Endothelial cell of umbilical vein (primary cell): Measurements from ENCODE around the gene ITPR1. TPM values are rescaled to one million over a fixed set of nuclear protein-coding genes. Genes with fewer than 3 reads are reported as not detected.

Experiments used
- BruUV-seq: library from RNA; stranded (reverse); fragments of 400-500 nt; replicated peaks from 2 replicates; lab custom pipeline; 2021; lab: Mats Ljungman, UMichigan
- CTCF ChIA-PET: fragments of 300-600, 350-600 bp; sonication (Branson Sonifier 250); formaldehyde crosslinking; loops from one replicate; lab custom pipeline; 2021; ENCODE audit warnings: antibody characterized with exemption, inconsistent platforms; lab: Charles Lee
- POLR2A ChIA-PET: fragments of 300-600, 350-600 bp; sonication (Branson Sonifier 250); formaldehyde crosslinking; loops from one replicate; lab custom pipeline; 2021; ENCODE audit warnings: antibody characterized with exemption, inconsistent platforms; lab: Charles Lee
- DNase-seq: peaks from one replicate; pipeline ENCODE4 v3.0.0-alpha.2; 2011; ENCODE audit warnings: low read depth, low spot score
- FAIRE-seq: peaks from 2 replicates; lab custom pipeline; 2011; peaks lifted over from hg19 to GRCh38; lab: Jason Lieb, UNC
- H2AFZ ChIP-seq: 2 replicates; pipeline ENCODE4 v1.6.0; 2012; ENCODE audit warnings: low read depth, low read length, control low read depth, inconsistent platforms
- H3K27ac ChIP-seq: 2 replicates; pipeline ENCODE4 v1.5.1; 2011; ENCODE audit warnings: low read depth, mild to moderate bottlenecking, control low read depth, low read length, moderate library complexity; ENCODE audit not compliant: insufficient read depth
- H3K27me3 ChIP-seq, 2 experiments: 2 replicates each; pipeline versions ENCODE4 v1.6.0 to v1.6.1; 2011; ENCODE audit warnings: low read length in 2 of 2, mixed read lengths in 1 of 2; ENCODE audit not compliant: control insufficient read depth in 2 of 2, insufficient read depth in 2 of 2
- H3K36me3 ChIP-seq, 2 experiments: 2 replicates in 1 of 2; 3 replicates in 1 of 2; pipeline ENCODE4 v1.5.1; 2011; ENCODE audit warnings: low read length in 2 of 2, mild to moderate bottlenecking in 1 of 2, moderate library complexity in 1 of 2; ENCODE audit not compliant: control insufficient read depth in 2 of 2, insufficient read depth in 2 of 2; ENCODE audit errors: extremely low read depth in 1 of 2
- H3K4me1 ChIP-seq: 3 replicates; pipeline ENCODE4 v1.5.1; 2011; ENCODE audit warnings: mild to moderate bottlenecking, low read length; ENCODE audit not compliant: control insufficient read depth, insufficient read depth; ENCODE audit errors: extremely low read depth
- H3K4me2 ChIP-seq: 2 replicates; pipeline ENCODE4 v1.6.1; 2011; ENCODE audit warnings: low read length, control low read depth, mixed read lengths; ENCODE audit not compliant: insufficient read depth
- H3K4me3 ChIP-seq, 3 experiments: fragments of 200-600 bp in 1 of 3; sonication (generic), shearing (Covaris generic) in 1 of 3; replicated peaks in 1 of 3; 2 replicates each; pipeline ENCODE4 v1.5.1; 2011 to 2016; ENCODE audit warnings: control low read depth in 3 of 3, low read length in 3 of 3, mild to moderate bottlenecking in 2 of 3, inconsistent platforms in 1 of 3, low read depth in 1 of 3, moderate library complexity in 1 of 3; ENCODE audit not compliant: insufficient read depth in 1 of 3
- H3K79me2 ChIP-seq: 2 replicates; pipeline ENCODE4 v1.6.0; 2012; ENCODE audit warnings: low read length, inconsistent platforms; ENCODE audit not compliant: control insufficient read depth, insufficient read depth
- H3K9ac ChIP-seq: replicated peaks from 2 replicates; pipeline ENCODE3; 2011; ENCODE audit warnings: low read length, control low read depth; ENCODE audit not compliant: insufficient read depth; ENCODE audit errors: extremely low read depth
- H3K9me1 ChIP-seq: replicated peaks from 3 replicates; pipeline ENCODE4 v1.6.0; 2011; ENCODE audit warnings: mild to moderate bottlenecking, low read length; ENCODE audit not compliant: control insufficient read depth, insufficient read depth; ENCODE audit errors: extremely low read depth
- H3K9me3 ChIP-seq: replicated peaks from 2 replicates; pipeline ENCODE4 v1.5.1; 2012; ENCODE audit warnings: low read length, inconsistent platforms; ENCODE audit not compliant: control insufficient read depth, insufficient read depth
- H4K20me1 ChIP-seq: replicated peaks from 2 replicates; pipeline ENCODE3; 2011; ENCODE audit warnings: mild to moderate bottlenecking, low read length; ENCODE audit not compliant: control insufficient read depth, insufficient read depth; ENCODE audit errors: extremely low read depth
- CTCF ChIP-seq, 2 donors: IDR thresholded peaks; 1 replicate in 1 of 2; 2 replicates in 1 of 2; pipeline ENCODE4 v1.5.1; 2011; ENCODE audit warnings: low read length in 2 of 2, mild to moderate bottlenecking in 2 of 2, moderate library complexity in 2 of 2, control low read depth in 1 of 2, inconsistent platforms in 1 of 2, low read depth in 1 of 2; ENCODE audit not compliant: insufficient read depth in 1 of 2; ENCODE audit errors: extremely low read depth in 1 of 2
- EZH2 ChIP-seq: IDR thresholded peaks from 2 replicates; pipeline ENCODE4 v1.6.1; 2012; ENCODE audit warnings: borderline replicate concordance, low read depth, mild to moderate bottlenecking, moderate library complexity, low read length, inconsistent platforms; ENCODE audit not compliant: severe bottlenecking
- FOS ChIP-seq: IDR thresholded peaks from 2 replicates; pipeline ENCODE4 v1.6.1; 2011; ENCODE audit warnings: mild to moderate bottlenecking, low read length, moderate library complexity, borderline replicate concordance; ENCODE audit not compliant: insufficient read depth
- GATA2 ChIP-seq: IDR thresholded peaks from 2 replicates; pipeline ENCODE4 v1.7.0; 2011; ENCODE audit warnings: low read depth, mild to moderate bottlenecking, moderate library complexity, mixed read lengths, low read length; ENCODE audit not compliant: insufficient read length, insufficient read depth
- JUN ChIP-seq: IDR thresholded peaks from 2 replicates; pipeline ENCODE4 v1.6.1; 2011; ENCODE audit warnings: borderline replicate concordance, low read depth; ENCODE audit not compliant: insufficient read length, insufficient read depth
- MAX ChIP-seq: IDR thresholded peaks from 2 replicates; pipeline ENCODE4 v1.6.1; 2011; ENCODE audit not compliant: insufficient read depth, insufficient read length
- MYC ChIP-seq: IDR thresholded peaks from one replicate; pipeline ENCODE4 v1.6.1; 2011; ENCODE audit warnings: mild to moderate bottlenecking, low read depth, low read length
- POLR2A ChIP-seq: IDR thresholded peaks from 2 replicates; pipeline ENCODE4 v1.6.1; 2012; ENCODE audit warnings: low read depth, mild to moderate bottlenecking, control low read depth, low read length
- POLR2AphosphoS5 ChIP-seq: IDR thresholded peaks from 2 replicates; pipeline ENCODE4 v1.6.1; 2012; ENCODE audit warnings: low read depth, mild to moderate bottlenecking, control low read depth, low read length, moderate library complexity; ENCODE audit not compliant: insufficient read depth
- dilution Hi-C: fragments of 300-500 bp; cut with MboI; formaldehyde crosslinking; loops from one replicate; pipeline ENCODE4 v1.15.0; 2019; ENCODE audit warnings: low sequenced_read_pairs; ENCODE audit not compliant: extremely low pct_ligation_motif_present
- intact Hi-C: fragments of 100-400 bp; cut with micrococcal nuclease; formaldehyde crosslinking; loops from one replicate; pipeline ENCODE4 v1.10.0; 2022
- polyA plus RNA-seq, 4 experiments: library from polyadenylated mRNA; depleted of rRNA in 3 of 4; stranded (reverse) in 3 of 4; unstranded in 1 of 4; fragments of >200 nt; gene quantifications; 2 replicates each; pipeline versions ENCODE4 v1.2.1 to v1.2.3, GENCODE V29; 2011 to 2012; ENCODE audit warnings: missing spikeins in 1 of 4
- total RNA-seq: library from RNA; stranded (reverse); gene quantifications from 2 replicates; pipeline ENCODE4 v1.2.3, GENCODE V29; 2021

The ITPR1 gene
- total and polyA plus RNA-seq, 2 donors (not counting 3 experiments of a cell fraction or from before 2014, with no cell fraction given), result 5.1 to 16.1 TPM

- DNase-seq, result no peak
- dilution Hi-C loops (no loop called here), intact Hi-C loops (no loop called here)
- CTCF ChIA-PET, result no interaction called here
- Histone ChIP-seq H3K27ac (no peak overlapping the region), H3K27me3 (no peaks in the 10 kb centered on the region), H3K9me1 (no peaks in the 10 kb centered on the region), H3K4me3 (no peak overlapping the region), H3K9ac (no peak overlapping the region), H3K4me2 (no peak overlapping the region), H3K36me3 (no peaks in the 10 kb centered on the region), H3K79me2 (no peaks in the 10 kb centered on the region), H4K20me1 (no peaks in the 10 kb centered on the region), H3K4me1 (peaks cover 18% of the 10 kb centered on the region), H2AFZ (no peak overlapping the region), H3K9me3 (no peaks in the 10 kb centered on the region)
- POLR2A ChIA-PET, result no interaction called here
- no peak for TF ChIP-seq POLR2AphosphoS5
- no peak for TF ChIP-seq JUN
- no peak for TF ChIP-seq CTCF (IDR thresholded peaks at IDR 0.05; ENCODE audit: extremely low read depth in 1 of 2, insufficient read depth in 1 of 2, low read depth in 1 of 2, low read length in 2 of 2)
- no peak for TF ChIP-seq MYC
- TF ChIP-seq EZH2, result no peak
- TF ChIP-seq GATA2, result no peak
- FAIRE-seq, result no peak
- no TSS peak for BruUV-seq
These were observed 323.2 kb downstream of the ITPR1 start for GRCh38 chr3:4816306-4816705.

- no TSS peak for BruUV-seq
- TF ChIP-seq FOS (no peak), CTCF (IDR thresholded peaks at IDR 0.05; ENCODE audit: extremely low read depth in 1 of 2, insufficient read depth in 1 of 2, low read depth in 1 of 2, low read length in 2 of 2) (no peak), MAX (no peak), POLR2A (no peak), JUN (no peak), EZH2 (no peak), MYC (no peak), GATA2 (no peak), POLR2AphosphoS5 (no peak)
- FAIRE-seq (no peak), DNase-seq (no peak)
- peaks cover 18% of the 10 kb centered on the region for H3K4me1 ChIP-seq
- no peak overlapping the region for H3K9ac ChIP-seq
- no peaks in the 10 kb centered on the region for H4K20me1 ChIP-seq
- intact Hi-C loops (no loop called here), dilution Hi-C loops (no loop called here)
- H3K4me3 ChIP-seq, result no peak overlapping the region
- H3K79me2 ChIP-seq, result no peaks in the 10 kb centered on the region
- ChIA-PET POLR2A (no interaction called here), CTCF (no interaction called here)
- no peaks in the 10 kb centered on the region for H3K36me3 ChIP-seq
- H2AFZ ChIP-seq, result no peak overlapping the region
- H3K9me1 ChIP-seq, result no peaks in the 10 kb centered on the region
- H3K9me3 ChIP-seq, result no peaks in the 10 kb centered on the region
- no peak overlapping the region for H3K4me2 ChIP-seq
- H3K27ac ChIP-seq, result no peak overlapping the region
- H3K27me3 ChIP-seq, result no peaks in the 10 kb centered on the region
These were observed 323.6 kb downstream of the ITPR1 start for GRCh38 chr3:4816718-4817117.
